Spleen (tissue), 7 donors: ENCODE data around the gene TEX51.

ENCODE experiments used
- POLR2A ChIP-seq, 3 donors: fragments of 450-650 bp; IDR thresholded peaks; one replicate each; pipeline ENCODE4 v1.5.1; 2017; ENCODE audit warnings: antibody characterized with exemption in 3 of 3, mild to moderate bottlenecking in 1 of 3
- POLR2AphosphoS5 ChIP-seq, 3 donors: sonication (generic); formaldehyde crosslinking; IDR thresholded peaks; one replicate each; pipeline ENCODE4 v1.5.1; 2017; ENCODE audit warnings: antibody characterized with exemption in 3 of 3
- TF ChIP-seq, protein P1 (sequence below), 11 experiments: fragments of 200-600 bp in 7 of 11; fragments of 450-650 bp in 4 of 11; sonication (generic) in 4 of 11; IDR thresholded peaks in 8 of 11; conservative IDR thresholded peaks in 3 of 11; 1 replicate in 7 of 11; 2 replicates in 4 of 11; pipeline versions ENCODE4 v1.4.0 to v1.8.0; 2016 to 2021; ENCODE audit warnings: antibody characterized with exemption in 11 of 11, inconsistent platforms in 4 of 11, mild to moderate bottlenecking in 1 of 11
- donor health status: DM: no; HTN: no; CAD: no; lungs with moderate emphysema.
- donor health status: DM: no; HTN: no; CAD: no.
- donor health status: DM: no; HTN: no; CAD: no.

DNA sequence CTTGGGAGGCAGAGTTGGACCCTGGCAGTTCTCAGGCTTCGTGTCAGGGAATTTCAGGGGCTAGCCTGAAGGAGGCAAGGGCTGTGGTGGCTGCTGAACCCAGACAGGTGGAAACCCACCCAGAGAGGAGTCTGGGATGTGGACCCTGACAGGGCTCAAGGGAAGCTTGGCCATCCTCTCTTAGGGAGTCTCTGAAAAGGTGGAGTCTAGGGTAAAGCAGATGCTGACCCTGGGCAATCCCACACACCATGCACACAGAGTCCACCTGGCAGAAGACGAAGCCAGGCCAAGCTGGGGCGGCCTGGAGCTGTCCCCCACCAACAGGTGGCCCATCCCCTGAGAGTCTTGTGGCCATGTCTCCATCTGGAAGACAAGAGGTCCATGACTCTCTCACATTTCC, 41.2 kb upstream of the TEX51 start:
- TF ChIP-seq, protein P1, sequence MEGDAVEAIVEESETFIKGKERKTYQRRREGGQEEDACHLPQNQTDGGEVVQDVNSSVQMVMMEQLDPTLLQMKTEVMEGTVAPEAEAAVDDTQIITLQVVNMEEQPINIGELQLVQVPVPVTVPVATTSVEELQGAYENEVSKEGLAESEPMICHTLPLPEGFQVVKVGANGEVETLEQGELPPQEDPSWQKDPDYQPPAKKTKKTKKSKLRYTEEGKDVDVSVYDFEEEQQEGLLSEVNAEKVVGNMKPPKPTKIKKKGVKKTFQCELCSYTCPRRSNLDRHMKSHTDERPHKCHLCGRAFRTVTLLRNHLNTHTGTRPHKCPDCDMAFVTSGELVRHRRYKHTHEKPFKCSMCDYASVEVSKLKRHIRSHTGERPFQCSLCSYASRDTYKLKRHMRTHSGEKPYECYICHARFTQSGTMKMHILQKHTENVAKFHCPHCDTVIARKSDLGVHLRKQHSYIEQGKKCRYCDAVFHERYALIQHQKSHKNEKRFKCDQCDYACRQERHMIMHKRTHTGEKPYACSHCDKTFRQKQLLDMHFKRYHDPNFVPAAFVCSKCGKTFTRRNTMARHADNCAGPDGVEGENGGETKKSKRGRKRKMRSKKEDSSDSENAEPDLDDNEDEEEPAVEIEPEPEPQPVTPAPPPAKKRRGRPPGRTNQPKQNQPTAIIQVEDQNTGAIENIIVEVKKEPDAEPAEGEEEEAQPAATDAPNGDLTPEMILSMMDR (IDR thresholded peaks at IDR 0.05 in 8 of 11, conservative IDR thresholded peaks at IDR 0.05 in 3 of 11), result no peak
- TF ChIP-seq POLR2AphosphoS5 (IDR thresholded peaks at IDR 0.05) (no peak), POLR2A (IDR thresholded peaks at IDR 0.05) (no peak)
